ENCODE measurements around the gene SPPL3.

Gene SPPL3

GRCh38 chr12:120775862-120776552 is 128.2 kb downstream of the SPPL3 start:
- no peak for DNase-seq (ENCODE audit: low read depth)

- DNase-seq (ENCODE audit: low read depth): no peak
Measured at GRCh38 chr12:120774169-120774916, 129.8 kb downstream of the SPPL3 start.

GRCh38 chr12:120771097-120771496 is 133.1 kb downstream of the SPPL3 start:
- no peak for DNase-seq (ENCODE audit: low read depth)

GRCh38 chr12:120767071-120768024 is 136.8 kb downstream of the SPPL3 start:
- DNase-seq (ENCODE audit: low read depth): no peak

- DNase-seq (ENCODE audit: low read depth): no peak
Measured at GRCh38 chr12:120766566-120766965, 137.6 kb downstream of the SPPL3 start.

GRCh38 chr12:120764816-120765215 is 139.3 kb downstream of the SPPL3 start:
- no peak for DNase-seq (ENCODE audit: low read depth)

GRCh38 chr12:120763250-120763649 is 140.9 kb downstream of the SPPL3 start:
- no peak for DNase-seq (ENCODE audit: low read depth)

GRCh38 chr12:120762086-120762485 is 142.1 kb downstream of the SPPL3 start:
- DNase-seq (ENCODE audit: low read depth): no peak

GRCh38 chr12:120761519-120761934 is 142.6 kb downstream of the SPPL3 start:
- no peak for DNase-seq (ENCODE audit: low read depth)

GRCh38 chr12:120760349-120761254 is 143.6 kb downstream of the SPPL3 start:
- DNase-seq (ENCODE audit: low read depth): no peak

- DNase-seq (ENCODE audit: low read depth): no peak
Measured at GRCh38 chr12:120759591-120760348, 144.4 kb downstream of the SPPL3 start.

GRCh38 chr12:120758798-120759590 is 145.2 kb downstream of the SPPL3 start:
- no peak for DNase-seq (ENCODE audit: low read depth)

- no peak for DNase-seq (ENCODE audit: low read depth)
Measured at GRCh38 chr12:120757949-120758348, 146.2 kb downstream of the SPPL3 start.

- DNase-seq (ENCODE audit: low read depth): no peak
Measured at GRCh38 chr12:120757226-120757742, 146.9 kb downstream of the SPPL3 start.

GRCh38 chr12:120755269-120755668 is 148.9 kb downstream of the SPPL3 start:
- DNase-seq (ENCODE audit: low read depth): no peak

GRCh38 chr12:120754792-120755191 is 149.4 kb downstream of the SPPL3 start:
- DNase-seq (ENCODE audit: low read depth): no peak

- no peak for DNase-seq (ENCODE audit: low read depth)
Measured at GRCh38 chr12:120751389-120751788, 152.8 kb downstream of the SPPL3 start.

- DNase-seq (ENCODE audit: low read depth): no peak
Measured at GRCh38 chr12:120750806-120751205, 153.4 kb downstream of the SPPL3 start.

- no peak for DNase-seq (ENCODE audit: low read depth)
Measured at GRCh38 chr12:120749256-120749655, 154.9 kb downstream of the SPPL3 start.

GRCh38 chr12:120748242-120748641 is 155.9 kb downstream of the SPPL3 start:
- DNase-seq (ENCODE audit: low read depth): no peak

All from GM04503 (cell line).